HepG2 (cell line): Measurements from ENCODE around the gene IL22RA1. TPM values are rescaled to one million over a fixed set of nuclear protein-coding genes. Genes with fewer than 3 reads are reported as not detected.

Source experiments
- CEBPB ChIP-seq: IDR thresholded peaks from 2 replicates; pipeline ENCODE4 v1.6.1; 2011; ENCODE audit warnings: low read depth, low read length, improper control_type of control experiment, borderline replicate concordance
- HINFP ChIP-seq: sonication (generic); formaldehyde crosslinking; IDR thresholded peaks from 2 replicates; pipeline ENCODE4 v1.4.0; 2020; ENCODE audit warnings: low read depth, mild to moderate bottlenecking, missing genetic modification reagents
- KDM5A ChIP-seq: fragments of 200-600 bp; sonication (generic); IDR thresholded peaks from 2 replicates; pipeline ENCODE4 v1.7.0; 2018; ENCODE audit warnings: antibody characterized with exemption, mild to moderate bottlenecking, low read length, borderline replicate concordance
- MAF1 ChIP-seq: sonication (generic); formaldehyde crosslinking; IDR thresholded peaks from 2 replicates; pipeline ENCODE4 v1.5.0; 2020; ENCODE audit warnings: missing genetic modification reagents, borderline replicate concordance
- RFX5 ChIP-seq: IDR thresholded peaks from 2 replicates; pipeline ENCODE4 v1.6.1; 2011; ENCODE audit warnings: low read depth, low read length, improper control_type of control experiment
- SRSF1 ChIP-seq: fragments of 200-400 bp; formaldehyde crosslinking; optimal IDR thresholded peaks from 2 replicates; pipeline ENCODE3; 2017; ENCODE audit warnings: mild to moderate bottlenecking, low read depth, low read length, moderate library complexity
- STAT5B ChIP-seq: sonication (generic); formaldehyde crosslinking; IDR thresholded peaks from 2 replicates; pipeline ENCODE4 v1.4.0; 2020; ENCODE audit warnings: missing genetic modification reagents
- SYNCRIP ChIP-seq: fragments of 200-400 bp; formaldehyde crosslinking; IDR thresholded peaks from 2 replicates; pipeline ENCODE4 v1.6.1; 2018; ENCODE audit warnings: mild to moderate bottlenecking, low read depth, low read length; ENCODE audit not compliant: insufficient read depth
- ZMYM4 ChIP-seq: sonication (generic); formaldehyde crosslinking; IDR thresholded peaks from 2 replicates; pipeline ENCODE4 v1.8.1; 2023; ENCODE audit warnings: mild to moderate bottlenecking, missing genetic modification reagents
- ZNF253 ChIP-seq: sonication (generic); formaldehyde crosslinking; IDR thresholded peaks from 2 replicates; pipeline ENCODE4 v1.8.0; 2022; ENCODE audit warnings: mild to moderate bottlenecking, missing genetic modification reagents, borderline replicate concordance
- ZNF547 ChIP-seq: sonication (generic); formaldehyde crosslinking; IDR thresholded peaks from 2 replicates; pipeline ENCODE4 v1.5.1; 2020; ENCODE audit warnings: mild to moderate bottlenecking, missing genetic modification reagents
- ZNF589 ChIP-seq: sonication (generic); formaldehyde crosslinking; conservative IDR thresholded peaks from 2 replicates; pipeline ENCODE4 v1.8.0; 2022; ENCODE audit warnings: mild to moderate bottlenecking, moderate library complexity, missing genetic modification reagents
- ZNF891 ChIP-seq: sonication (generic); formaldehyde crosslinking; IDR thresholded peaks from 2 replicates; pipeline ENCODE4 v1.5.0; 2020; ENCODE audit warnings: mild to moderate bottlenecking, missing genetic modification reagents
- polyA plus RNA-seq, 8 experiments: library from polyadenylated mRNA; depleted of rRNA in 3 of 8; stranded (reverse) in 7 of 8; unstranded in 1 of 8; fragments of >200 nt; fragmentation: Illumina TruSeq in 4 of 8; extraction: Trizol in 4 of 8; gene quantifications; 2 replicates each; pipeline versions ENCODE4 v1.2.1 to v1.2.3, GENCODE V29; 2011 to 2016; ENCODE audit warnings: low read depth in 4 of 8, missing spikeins in 1 of 8, mixed read lengths in 1 of 8; ENCODE audit not compliant: insufficient read depth in 1 of 8
- total RNA-seq, 5 experiments: library from RNA; depleted of rRNA; stranded (reverse); fragments of >200 nt; fragmentation: Illumina TruSeq; extraction: Trizol; gene quantifications; 2 replicates each; pipeline ENCODE4 v1.2.3, GENCODE V29; 2016; ENCODE audit warnings: low read depth in 1 of 5
- TF ChIP-seq, protein P1 (sequence below): sonication (generic); formaldehyde crosslinking; IDR thresholded peaks from 2 replicates; pipeline ENCODE4 v1.5.0; 2020; ENCODE audit warnings: mild to moderate bottlenecking, missing genetic modification reagents
- TF ChIP-seq, protein P2 (sequence below): sonication (generic); formaldehyde crosslinking; IDR thresholded peaks from 2 replicates; pipeline ENCODE4; 2020; ENCODE audit warnings: missing genetic modification reagents, mild to moderate bottlenecking, borderline replicate concordance
- TF ChIP-seq, protein P3 (sequence below): sonication (generic); formaldehyde crosslinking; IDR thresholded peaks from 2 replicates; pipeline ENCODE4 v1.5.0; 2020; ENCODE audit warnings: missing genetic modification reagents
- TF ChIP-seq, protein P4 (sequence below): sonication (generic); formaldehyde crosslinking; IDR thresholded peaks from 2 replicates; pipeline ENCODE4 v1.9.0; 2021; ENCODE audit warnings: missing genetic modification reagents, mild to moderate bottlenecking, borderline replicate concordance

IL22RA1 gene
- total and polyA plus RNA-seq, 2 of the 13 experiments (the other 11 are each of a cell fraction or from before 2014, with no cell fraction given): 4.4 to 10.2 TPM

- TF ChIP-seq, protein P1, sequence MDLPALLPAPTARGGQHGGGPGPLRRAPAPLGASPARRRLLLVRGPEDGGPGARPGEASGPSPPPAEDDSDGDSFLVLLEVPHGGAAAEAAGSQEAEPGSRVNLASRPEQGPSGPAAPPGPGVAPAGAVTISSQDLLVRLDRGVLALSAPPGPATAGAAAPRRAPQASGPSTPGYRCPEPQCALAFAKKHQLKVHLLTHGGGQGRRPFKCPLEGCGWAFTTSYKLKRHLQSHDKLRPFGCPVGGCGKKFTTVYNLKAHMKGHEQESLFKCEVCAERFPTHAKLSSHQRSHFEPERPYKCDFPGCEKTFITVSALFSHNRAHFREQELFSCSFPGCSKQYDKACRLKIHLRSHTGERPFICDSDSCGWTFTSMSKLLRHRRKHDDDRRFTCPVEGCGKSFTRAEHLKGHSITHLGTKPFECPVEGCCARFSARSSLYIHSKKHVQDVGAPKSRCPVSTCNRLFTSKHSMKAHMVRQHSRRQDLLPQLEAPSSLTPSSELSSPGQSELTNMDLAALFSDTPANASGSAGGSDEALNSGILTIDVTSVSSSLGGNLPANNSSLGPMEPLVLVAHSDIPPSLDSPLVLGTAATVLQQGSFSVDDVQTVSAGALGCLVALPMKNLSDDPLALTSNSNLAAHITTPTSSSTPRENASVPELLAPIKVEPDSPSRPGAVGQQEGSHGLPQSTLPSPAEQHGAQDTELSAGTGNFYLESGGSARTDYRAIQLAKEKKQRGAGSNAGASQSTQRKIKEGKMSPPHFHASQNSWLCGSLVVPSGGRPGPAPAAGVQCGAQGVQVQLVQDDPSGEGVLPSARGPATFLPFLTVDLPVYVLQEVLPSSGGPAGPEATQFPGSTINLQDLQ (CRISPR knock-in tag): no peak
- TF ChIP-seq ZNF589 (CRISPR knock-in tag) (no peak), CEBPB (no peak), MAF1 (CRISPR knock-in tag) (no peak), SRSF1 (no peak), KDM5A (no peak), SYNCRIP (no peak), RFX5 (no peak), HINFP (no peak), ZMYM4 (CRISPR knock-in tag) (peak; percentile 21; the same call in 1 of the 2 replicates), ZNF547 (CRISPR knock-in tag) (no peak), ZNF253 (CRISPR knock-in tag) (no peak), ZNF891 (CRISPR knock-in tag) (no peak), STAT5B (CRISPR knock-in tag) (no peak)
- TF ChIP-seq, protein P2, sequence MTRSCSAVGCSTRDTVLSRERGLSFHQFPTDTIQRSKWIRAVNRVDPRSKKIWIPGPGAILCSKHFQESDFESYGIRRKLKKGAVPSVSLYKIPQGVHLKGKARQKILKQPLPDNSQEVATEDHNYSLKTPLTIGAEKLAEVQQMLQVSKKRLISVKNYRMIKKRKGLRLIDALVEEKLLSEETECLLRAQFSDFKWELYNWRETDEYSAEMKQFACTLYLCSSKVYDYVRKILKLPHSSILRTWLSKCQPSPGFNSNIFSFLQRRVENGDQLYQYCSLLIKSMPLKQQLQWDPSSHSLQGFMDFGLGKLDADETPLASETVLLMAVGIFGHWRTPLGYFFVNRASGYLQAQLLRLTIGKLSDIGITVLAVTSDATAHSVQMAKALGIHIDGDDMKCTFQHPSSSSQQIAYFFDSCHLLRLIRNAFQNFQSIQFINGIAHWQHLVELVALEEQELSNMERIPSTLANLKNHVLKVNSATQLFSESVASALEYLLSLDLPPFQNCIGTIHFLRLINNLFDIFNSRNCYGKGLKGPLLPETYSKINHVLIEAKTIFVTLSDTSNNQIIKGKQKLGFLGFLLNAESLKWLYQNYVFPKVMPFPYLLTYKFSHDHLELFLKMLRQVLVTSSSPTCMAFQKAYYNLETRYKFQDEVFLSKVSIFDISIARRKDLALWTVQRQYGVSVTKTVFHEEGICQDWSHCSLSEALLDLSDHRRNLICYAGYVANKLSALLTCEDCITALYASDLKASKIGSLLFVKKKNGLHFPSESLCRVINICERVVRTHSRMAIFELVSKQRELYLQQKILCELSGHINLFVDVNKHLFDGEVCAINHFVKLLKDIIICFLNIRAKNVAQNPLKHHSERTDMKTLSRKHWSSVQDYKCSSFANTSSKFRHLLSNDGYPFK (CRISPR knock-in tag): no peak
- TF ChIP-seq, protein P3, sequence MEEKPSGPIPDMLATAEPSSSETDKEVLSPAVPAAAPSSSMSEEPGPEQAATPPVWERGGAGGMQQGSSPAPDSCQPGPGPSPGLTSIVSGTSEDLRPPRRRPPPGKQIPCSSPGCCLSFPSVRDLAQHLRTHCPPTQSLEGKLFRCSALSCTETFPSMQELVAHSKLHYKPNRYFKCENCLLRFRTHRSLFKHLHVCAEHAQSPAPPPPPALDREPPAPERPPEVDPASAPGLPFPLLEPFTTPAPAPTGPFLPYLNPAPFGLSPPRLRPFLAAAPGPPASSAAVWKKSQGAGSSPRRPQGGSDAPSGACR (CRISPR knock-in tag): peak; percentile 56; the same call in 1 of the 2 replicates
- TF ChIP-seq, protein P4, sequence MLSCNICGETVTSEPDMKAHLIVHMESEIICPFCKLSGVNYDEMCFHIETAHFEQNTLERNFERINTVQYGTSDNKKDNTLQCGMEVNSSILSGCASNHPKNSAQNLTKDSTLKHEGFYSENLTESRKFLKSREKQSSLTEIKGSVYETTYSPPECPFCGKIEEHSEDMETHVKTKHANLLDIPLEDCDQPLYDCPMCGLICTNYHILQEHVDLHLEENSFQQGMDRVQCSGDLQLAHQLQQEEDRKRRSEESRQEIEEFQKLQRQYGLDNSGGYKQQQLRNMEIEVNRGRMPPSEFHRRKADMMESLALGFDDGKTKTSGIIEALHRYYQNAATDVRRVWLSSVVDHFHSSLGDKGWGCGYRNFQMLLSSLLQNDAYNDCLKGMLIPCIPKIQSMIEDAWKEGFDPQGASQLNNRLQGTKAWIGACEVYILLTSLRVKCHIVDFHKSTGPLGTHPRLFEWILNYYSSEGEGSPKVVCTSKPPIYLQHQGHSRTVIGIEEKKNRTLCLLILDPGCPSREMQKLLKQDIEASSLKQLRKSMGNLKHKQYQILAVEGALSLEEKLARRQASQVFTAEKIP: no peak
Measured at GRCh38 chr1:24118410-24119242, 24.3 kb downstream of the IL22RA1 start (continued).
